ENCODE results near the gene ADCY9.
"Not testable (repeated sequence)": the region's sequence is repeated elsewhere in the genome, so short reads cannot be mapped to it uniquely, and the experiment has no call there.

The ADCY9 gene

DNA sequence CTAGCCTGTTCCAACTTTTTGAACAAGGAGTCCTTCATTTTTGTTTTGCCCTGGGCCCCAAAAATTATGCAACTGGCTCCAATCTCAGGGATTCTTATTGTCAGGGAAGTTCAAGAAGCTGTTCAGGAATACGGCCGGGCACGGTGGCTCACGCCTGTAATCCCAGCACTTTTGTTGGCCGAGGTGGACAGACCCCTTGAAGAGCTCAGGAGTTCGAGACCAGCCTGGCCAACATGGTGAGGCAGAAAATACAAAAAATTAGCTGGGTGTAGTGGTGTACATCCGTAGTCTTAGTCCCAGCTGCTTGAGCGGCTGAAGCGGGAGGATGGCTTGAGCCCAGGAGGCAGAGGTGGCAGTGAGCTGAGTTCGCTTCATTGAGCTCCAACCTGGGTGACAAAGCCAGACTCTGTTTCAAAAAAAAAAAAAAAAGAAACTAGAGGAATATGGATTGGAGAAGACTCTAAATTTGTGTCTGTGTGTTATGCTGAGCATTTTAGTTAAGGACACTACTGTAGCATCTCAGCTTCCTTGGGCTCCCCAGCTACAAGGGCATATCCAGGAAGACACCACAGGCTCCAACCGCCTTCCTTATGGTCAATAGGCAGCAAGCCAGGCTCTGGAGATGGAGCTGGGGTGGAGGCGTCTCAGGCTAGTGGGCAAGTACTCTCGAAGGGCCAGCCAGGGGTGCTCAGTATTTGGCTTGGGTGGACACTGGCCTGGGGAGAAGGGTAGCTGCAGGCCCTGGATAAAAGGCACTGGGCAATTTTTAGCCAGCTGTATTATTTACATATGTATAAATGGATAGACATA lies 179.0 kb downstream of the ADCY9 start:
- FAIRE-seq (no peak), DNase-seq (ENCODE audit: insufficient read length, low spot score) (no peak)

DNA sequence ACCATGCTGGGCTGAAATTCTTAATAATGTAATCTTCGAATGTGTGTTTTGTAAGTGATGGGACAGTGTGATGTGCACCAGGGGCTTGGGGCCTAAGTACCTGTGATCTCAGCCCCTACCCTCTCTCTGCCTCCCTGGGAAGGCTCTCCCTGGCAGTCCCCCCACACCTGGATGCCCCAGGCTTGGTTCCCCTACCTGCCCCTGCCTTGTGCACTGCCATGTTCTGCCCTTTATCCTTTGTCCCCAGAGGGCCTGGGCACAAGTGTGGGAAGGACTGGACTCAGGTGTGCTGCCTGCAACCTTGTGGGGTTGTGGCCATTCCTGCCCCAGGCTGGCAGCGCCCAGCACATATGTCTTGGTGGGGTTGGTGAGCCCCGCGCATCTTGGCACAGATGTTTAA lies 180.3 kb downstream of the ADCY9 start:
- FAIRE-seq (no peak), DNase-seq (ENCODE audit: insufficient read length, low spot score) (no peak)

DNA sequence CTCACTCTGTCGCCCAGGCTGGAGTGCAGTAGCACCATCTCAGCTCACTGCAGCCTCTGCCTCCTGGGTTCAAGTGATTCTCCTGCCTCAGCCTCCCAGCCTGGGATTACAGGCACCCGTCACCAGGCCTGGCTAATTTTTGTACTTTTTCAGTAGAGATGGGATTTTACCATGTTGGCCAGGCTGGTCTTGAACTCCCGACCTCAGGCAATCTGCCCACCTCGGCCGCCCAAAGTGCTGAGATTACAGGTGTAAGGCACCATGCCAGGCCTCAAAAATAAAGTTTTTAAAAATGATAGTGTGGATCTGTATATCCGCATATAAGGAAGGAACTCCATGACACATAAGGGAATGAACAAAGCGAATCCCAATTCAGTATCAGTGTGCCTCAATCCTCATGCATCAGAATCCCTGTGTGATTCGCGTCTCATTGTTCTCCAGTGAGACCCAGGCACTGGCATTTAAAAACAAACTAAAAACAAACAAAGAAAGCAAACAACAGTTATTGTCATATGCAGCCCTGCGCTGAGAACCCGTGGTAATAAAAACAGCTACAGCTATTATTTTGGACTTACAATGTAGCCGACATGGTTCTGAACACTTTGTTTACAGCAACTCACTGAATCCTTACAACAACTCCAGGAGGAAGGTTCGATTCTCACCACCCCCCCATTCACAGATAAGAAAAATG lies 181.6 kb downstream of the ADCY9 start:
- DNase-seq (ENCODE audit: insufficient read length, low spot score) (no peak), FAIRE-seq (no peak)

DNA sequence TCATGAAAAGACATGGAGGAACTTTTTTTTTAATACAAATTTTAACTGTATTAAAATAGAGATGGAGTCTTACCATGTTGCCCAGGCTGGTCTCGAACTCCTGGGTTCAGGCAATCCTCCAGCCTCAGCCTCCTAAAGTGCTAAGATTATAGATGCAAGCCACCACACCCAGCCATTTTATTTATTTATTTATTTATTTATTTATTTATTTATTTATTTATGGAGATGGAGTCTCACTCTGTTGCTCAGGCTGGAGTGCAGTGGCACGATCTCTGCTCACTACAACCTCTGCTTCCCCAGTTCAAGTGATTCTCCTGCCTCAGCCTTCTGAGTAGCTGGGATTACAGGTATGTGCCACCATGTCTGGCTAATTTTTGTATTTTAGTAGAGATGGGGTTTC lies 189.1 kb downstream of the ADCY9 start:
- FAIRE-seq; DNase-seq (ENCODE audit: insufficient read length, low spot score): not testable (repeated sequence)

DNA sequence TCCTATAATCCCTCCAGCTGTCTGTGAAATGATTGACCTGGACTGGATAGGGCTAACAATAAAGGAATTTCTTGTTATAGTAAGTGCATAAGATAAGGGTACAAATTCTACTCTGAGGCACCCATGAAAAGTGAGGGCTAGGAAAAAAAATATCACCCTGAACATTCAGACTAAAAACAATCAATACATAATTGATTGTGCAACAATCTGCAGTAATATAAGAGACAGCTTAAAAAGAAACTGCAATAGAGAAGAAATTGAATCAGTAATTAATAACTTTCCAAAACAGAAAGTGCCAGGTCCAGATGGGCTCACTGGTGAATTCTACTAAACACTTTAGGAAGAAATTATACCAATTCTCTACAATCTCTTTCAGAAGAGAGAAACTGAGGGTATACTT lies 191.5 kb downstream of the ADCY9 start:
- no peak for FAIRE-seq
- no peak for DNase-seq (ENCODE audit: insufficient read length, low spot score)

DNA sequence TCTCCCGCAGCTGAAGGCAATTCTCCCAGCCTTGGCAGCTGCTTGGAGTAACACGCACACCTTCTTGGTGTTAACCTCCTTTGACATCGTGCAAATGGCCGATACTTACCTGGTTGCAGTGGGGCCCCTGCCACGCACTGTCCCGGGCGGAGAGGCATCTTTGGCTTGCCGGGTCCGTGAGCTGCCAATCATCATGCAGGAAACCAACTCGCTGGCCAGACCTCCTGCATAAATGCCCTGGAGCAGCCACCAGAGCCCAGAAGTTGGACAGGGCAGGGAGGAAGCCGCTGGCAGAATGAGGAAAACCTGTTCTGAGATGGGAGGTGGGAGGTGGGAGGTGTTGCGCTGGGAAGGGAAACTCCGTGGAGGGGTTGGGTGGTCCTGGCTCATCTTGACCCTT lies 194.0 kb downstream of the ADCY9 start:
- FAIRE-seq (no peak), DNase-seq (ENCODE audit: insufficient read length, low spot score) (no peak)

DNA sequence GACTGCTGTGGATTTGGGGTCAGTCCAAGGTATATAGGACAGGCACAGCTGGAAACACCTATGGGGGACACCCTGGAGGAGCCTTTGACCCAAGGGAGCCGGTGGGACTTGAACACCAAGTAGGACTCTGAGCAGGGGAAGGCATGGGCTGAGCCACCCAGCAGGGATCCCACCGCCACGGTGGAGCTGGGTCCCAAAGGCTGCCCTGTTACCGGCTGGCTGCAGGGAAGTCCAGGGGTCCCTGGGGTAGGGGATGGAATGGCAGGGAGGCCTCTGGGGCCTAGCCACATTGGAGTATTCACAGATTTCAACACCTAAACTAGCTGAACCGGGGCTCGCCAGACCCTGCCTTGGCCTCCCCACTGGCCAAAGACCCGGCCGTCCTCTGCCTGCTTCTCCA lies 196.0 kb downstream of the ADCY9 start:
- no peak for DNase-seq (ENCODE audit: insufficient read length, low spot score)

DNA sequence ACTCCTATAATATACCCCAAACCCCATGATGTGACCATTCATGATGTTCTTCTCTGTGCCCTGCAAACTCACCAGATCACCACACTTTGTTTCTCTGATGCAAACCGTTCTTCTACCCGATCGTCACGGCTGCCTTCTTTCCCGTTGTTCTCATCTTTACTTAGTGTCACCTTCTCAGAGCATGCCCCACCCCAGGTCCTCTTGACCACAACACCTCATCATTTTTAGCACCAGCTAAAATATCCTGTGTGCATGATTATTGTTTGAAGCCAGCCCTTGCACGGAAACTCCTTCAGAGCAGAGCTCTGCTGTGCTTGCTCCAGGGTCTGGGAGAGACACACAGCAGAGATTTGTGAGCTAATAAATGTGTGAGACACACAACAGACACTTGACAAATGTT lies 196.8 kb downstream of the ADCY9 start:
- FAIRE-seq, result no peak
- no peak for DNase-seq (ENCODE audit: insufficient read length, low spot score)

More for the DNA sequence above, 196.0 kb downstream of the ADCY9 start:
- no peak for FAIRE-seq

DNA sequence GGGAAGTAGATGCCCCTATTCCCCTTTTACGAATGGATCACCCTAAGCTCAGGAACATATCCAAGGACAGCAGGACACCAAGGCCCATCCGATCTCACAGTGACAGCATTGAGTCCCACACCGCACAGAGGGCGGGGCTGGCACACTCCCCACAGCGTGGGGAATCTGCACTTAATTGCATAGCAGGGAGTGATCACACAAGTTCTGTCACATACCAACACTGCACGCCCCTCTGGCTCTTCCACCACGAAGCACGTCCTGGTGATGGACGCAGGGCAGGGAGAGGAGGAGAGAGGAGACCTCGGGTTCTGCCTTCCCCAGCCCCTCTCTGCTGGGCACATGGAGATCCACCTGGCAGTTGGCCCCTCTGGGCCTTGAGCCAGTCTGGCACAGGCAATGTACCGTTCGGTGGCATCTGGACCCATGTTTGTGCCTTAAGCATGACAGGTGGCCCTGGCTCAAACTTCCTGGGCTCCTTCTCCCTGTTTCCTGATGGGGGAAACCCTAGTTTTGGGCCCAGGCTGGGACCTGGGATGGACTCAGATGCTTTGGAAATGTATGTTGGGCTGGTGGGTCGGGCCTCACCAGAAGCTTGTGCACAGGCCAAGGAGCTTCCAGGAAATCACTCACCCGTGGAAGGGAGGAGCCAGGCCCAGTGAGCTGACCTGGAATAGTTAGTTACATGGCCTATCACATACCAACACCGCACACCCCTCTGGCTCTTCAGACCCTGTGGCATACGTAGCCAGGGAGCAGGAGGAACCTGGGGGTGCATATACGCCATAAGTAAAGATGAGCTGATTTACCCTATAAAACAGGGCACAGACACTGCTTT lies 200.6 kb downstream of the ADCY9 start:
- FAIRE-seq (no peak), DNase-seq (ENCODE audit: insufficient read length, low spot score) (no peak)

DNA sequence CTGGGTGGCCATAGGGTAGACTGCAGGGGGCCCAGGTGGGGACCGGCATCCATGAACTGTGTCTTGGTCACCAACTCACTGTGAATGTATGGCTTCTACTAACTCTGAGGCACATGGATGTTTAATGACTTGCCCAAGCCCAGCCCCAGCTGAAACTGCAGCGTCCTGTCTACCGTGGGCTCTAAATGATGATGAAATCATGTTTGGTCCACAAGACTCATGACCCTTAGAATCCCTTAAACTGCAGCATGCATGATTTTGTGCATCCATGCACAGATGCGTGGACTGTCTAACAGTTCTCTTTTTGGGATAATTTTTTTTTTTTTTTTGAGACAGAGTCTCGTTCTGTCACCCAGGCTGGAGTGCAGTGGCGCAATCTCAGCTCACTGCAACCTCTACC lies 203.3 kb downstream of the ADCY9 start:
- DNase-seq (ENCODE audit: insufficient read length, low spot score) (no peak), FAIRE-seq (no peak)

Measured in HTR-8/SVneo (cell line).